Fibroblast of the conjunctiva (primary cell): Measurements from ENCODE around the gene POTEI.
A peak's percentile ranks its signal among the peaks of the same experiment; 100 is the strongest.
"Not testable (repeated sequence)": the region's sequence is repeated elsewhere in the genome, so short reads cannot be mapped to it uniquely, and the experiment has no call there.

Experiments used
- DNase-seq: peaks from one replicate; pipeline ENCODE4 v3.0.0-alpha.2; 2010; ENCODE audit warnings: low read depth

Gene POTEI

GRCh38 chr2:130455413-130455812 is 53.7 kb downstream of the POTEI start:
- not testable (repeated sequence) for DNase-seq

DNA sequence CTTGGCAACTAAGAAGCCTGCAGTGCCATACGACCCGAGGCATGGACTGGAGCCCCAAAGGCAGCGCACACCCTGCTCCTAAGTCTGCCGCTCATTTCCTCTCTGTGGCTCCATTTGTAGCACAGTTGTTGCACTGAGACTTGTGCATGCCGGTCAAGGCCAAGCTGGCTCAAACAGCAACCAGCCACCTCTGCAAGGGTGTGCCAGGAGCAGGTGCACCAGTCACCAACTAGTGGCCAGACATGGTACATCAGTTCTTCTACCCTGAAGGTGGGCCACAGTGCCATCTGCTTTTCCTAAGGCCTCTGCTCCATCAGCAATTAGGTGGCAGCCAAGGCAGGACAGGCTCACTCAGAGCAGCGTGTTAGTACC is 54.4 kb downstream of the POTEI start:
- DNase-seq, result not testable (repeated sequence)

- DNase-seq, result not testable (repeated sequence)
These were observed 55.0 kb downstream of the POTEI start for GRCh38 chr2:130453955-130454711.

GRCh38 chr2:130452897-130453296 is 56.2 kb downstream of the POTEI start:
- DNase-seq, result not testable (repeated sequence)

- DNase-seq, result not testable (repeated sequence)
These were observed 57.3 kb downstream of the POTEI start for GRCh38 chr2:130451823-130452222.

- not testable (repeated sequence) for DNase-seq
These were observed 57.9 kb downstream of the POTEI start for GRCh38 chr2:130451278-130451677.

DNA sequence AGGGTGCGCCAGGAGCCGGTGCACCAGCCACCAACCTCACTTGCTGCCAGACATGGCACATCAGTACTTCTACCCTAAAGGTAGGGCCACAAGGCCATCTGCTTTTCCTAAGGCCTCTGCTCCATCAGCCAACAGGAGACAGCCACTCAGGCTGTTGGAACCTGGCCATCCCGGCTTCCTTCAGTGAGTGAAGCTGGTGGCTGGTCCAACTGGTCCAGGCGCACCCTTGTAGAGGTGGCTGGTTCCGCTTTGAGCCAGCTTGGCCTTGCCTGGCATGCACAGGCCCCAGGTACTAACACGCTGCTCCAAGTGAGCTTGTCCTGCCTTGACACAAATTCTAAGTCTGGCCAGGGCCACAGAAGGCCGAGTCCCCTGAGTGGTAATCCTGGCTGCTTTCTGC is 58.8 kb downstream of the POTEI start:
- DNase-seq, result not testable (repeated sequence)

- DNase-seq, result peak; percentile 3
These were observed 81.5 kb downstream of the POTEI start for GRCh38 chr2:130427631-130428030.

DNA sequence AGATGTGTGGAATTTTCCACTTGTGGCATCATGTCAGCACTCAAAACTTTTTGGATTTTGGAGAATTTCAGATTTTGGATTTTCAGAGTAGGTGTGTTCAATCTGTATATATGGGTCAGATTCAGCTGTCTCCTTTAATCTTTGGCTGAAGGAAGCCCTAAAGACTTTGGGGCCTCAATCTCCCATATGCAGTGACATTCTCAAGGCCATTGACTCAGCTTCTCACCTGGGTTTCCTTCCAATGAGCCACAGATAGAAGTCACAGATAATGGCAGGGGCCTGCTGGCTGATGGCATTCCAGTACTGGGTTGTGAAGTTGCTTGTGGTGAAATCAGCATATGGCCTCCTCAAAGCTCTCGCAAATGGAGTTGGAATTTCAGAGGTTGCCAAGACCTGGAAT is 90.3 kb downstream of the POTEI start:
- DNase-seq, result not testable (repeated sequence)

DNA sequence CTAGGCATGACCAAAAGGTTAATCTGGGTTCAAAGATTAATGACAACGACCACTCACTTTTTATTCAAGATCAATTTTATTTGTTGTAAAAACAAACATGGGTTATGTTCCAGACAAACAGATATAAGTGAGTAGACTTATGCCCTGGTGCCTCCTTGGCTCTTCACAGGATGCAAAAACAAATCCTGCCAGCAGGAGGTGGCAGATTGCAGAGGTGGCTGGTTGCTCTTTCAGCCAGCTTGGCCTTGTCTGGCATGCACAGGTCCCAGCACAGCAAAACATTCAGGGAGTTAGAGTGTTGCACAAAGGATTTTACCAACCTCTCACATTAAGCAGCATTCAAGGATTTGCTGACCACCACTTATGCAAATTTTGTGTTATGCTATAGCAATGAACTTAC is 92.4 kb downstream of the POTEI start:
- not testable (repeated sequence) for DNase-seq
